Gastroesophageal sphincter (tissue), 3 donors: ENCODE data around the gene PBX1.

Experiments used
- EP300 ChIP-seq: sonication (generic); formaldehyde crosslinking; IDR thresholded peaks from one replicate; pipeline ENCODE4 v1.6.1; 2017; ENCODE audit warnings: antibody characterized with exemption, mild to moderate bottlenecking
- POLR2A ChIP-seq, 2 donors: fragments of 450-650 bp; IDR thresholded peaks; one replicate each; pipeline ENCODE4 v1.6.1; 2017; ENCODE audit warnings: antibody characterized with exemption in 2 of 2, mild to moderate bottlenecking in 2 of 2, moderate library complexity in 1 of 2
- TF ChIP-seq, protein P1 (sequence below), 4 experiments: fragments of 200-600 bp in 2 of 4; fragments of 450-650 bp in 2 of 4; sonication (generic) in 1 of 4; IDR thresholded peaks; one replicate each; pipeline ENCODE4 v1.5.1; 2017 to 2019; ENCODE audit warnings: antibody characterized with exemption in 4 of 4, mild to moderate bottlenecking in 2 of 4, moderate library complexity in 2 of 4

DNA sequence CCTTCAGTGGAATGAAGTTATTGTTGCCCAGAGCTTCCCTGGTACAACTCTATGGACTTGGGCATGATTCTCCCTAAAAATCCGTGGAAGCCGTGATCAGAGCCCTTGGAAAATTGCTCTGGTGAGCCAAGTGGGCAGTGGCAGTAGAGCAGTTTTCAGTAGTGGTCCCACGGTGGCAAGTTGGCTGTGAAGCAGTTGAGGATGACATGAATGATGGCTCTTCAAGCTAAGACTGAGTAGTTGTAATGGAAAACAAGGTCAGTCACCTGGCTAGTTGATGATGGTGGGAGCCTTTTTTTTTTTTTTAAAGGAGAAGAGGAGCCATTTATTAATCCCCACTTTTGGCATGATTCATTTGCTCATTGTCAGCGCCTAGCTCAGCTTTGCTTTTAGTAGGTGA, 36.2 kb downstream of the PBX1 start:
- TF ChIP-seq EP300 = no peak
- TF ChIP-seq, protein P1, sequence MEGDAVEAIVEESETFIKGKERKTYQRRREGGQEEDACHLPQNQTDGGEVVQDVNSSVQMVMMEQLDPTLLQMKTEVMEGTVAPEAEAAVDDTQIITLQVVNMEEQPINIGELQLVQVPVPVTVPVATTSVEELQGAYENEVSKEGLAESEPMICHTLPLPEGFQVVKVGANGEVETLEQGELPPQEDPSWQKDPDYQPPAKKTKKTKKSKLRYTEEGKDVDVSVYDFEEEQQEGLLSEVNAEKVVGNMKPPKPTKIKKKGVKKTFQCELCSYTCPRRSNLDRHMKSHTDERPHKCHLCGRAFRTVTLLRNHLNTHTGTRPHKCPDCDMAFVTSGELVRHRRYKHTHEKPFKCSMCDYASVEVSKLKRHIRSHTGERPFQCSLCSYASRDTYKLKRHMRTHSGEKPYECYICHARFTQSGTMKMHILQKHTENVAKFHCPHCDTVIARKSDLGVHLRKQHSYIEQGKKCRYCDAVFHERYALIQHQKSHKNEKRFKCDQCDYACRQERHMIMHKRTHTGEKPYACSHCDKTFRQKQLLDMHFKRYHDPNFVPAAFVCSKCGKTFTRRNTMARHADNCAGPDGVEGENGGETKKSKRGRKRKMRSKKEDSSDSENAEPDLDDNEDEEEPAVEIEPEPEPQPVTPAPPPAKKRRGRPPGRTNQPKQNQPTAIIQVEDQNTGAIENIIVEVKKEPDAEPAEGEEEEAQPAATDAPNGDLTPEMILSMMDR (IDR thresholded peaks at IDR 0.05) = no peak
- no peak for TF ChIP-seq POLR2A (IDR thresholded peaks at IDR 0.05)
